ENCODE results near the gene SKI.

SKI gene

DNA sequence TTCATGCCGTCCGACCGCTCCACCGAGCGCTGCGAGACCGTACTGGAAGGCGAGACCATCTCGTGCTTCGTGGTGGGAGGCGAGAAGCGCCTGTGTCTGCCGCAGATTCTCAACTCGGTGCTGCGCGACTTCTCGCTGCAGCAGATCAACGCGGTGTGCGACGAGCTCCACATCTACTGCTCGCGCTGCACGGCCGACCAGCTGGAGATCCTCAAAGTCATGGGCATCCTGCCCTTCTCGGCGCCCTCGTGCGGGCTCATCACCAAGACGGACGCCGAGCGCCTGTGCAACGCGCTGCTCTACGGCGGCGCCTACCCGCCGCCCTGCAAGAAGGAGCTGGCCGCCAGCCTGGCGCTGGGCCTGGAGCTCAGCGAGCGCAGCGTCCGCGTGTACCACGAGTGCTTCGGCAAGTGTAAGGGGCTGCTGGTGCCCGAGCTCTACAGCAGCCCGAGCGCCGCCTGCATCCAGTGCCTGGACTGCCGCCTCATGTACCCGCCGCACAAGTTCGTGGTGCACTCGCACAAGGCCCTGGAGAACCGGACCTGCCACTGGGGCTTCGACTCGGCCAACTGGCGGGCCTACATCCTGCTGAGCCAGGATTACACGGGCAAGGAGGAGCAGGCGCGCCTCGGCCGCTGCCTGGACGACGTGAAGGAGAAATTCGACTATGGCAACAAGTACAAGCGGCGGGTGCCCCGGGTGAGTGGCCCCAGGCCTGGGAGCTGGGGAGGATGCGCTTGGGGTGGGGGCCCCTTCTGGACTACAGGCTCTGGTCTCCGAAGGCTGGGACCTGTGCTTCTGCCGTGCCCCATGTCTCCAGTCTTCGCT, 1.1 kb downstream of the SKI start:
- ChIA-PET POLR2A (interaction anchor here (0.8 to 1.8 kb wide), 13 partner anchors 8 to 162 kb away, joined by 3 to 10 read pairs (median 5); partner anchors contain the start of genes FAAP20, MORN1 and RER1), CTCF (interaction anchor here (1.1 kb wide), 1 partner anchor 30 kb away, joined by 4 read pairs; no protein-coding TSS in a partner anchor)
- no peak for DNase-seq (ENCODE audit: extremely low spot score)
- TF ChIP-seq NFRKB (IDR thresholded peaks at IDR 0.05) (no peak), SUZ12 (IDR thresholded peaks at IDR 0.05) (no peak), FOXA1 (IDR thresholded peaks at IDR 0.05) (no peak), ELF4 (IDR thresholded peaks at IDR 0.05) (no peak), BHLHE40 (IDR thresholded peaks at IDR 0.05; ENCODE audit: borderline replicate concordance) (no peak), HDGF (IDR thresholded peaks at IDR 0.05; ENCODE audit: borderline replicate concordance) (0 out of 2 replicates have a peak, but pooled peaks have one; percentile 18), SP1 (IDR thresholded peaks at IDR 0.05) (no peak), ARNT (IDR thresholded peaks at IDR 0.05) (no peak), CTBP1 (IDR thresholded peaks at IDR 0.05; ENCODE audit: borderline replicate concordance) (no peak), L3MBTL2 (conservative IDR thresholded peaks at IDR 0.05) (0 out of 2 replicates have a peak, but pooled peaks have one; percentile 34)
- TF ChIP-seq, protein P1, sequence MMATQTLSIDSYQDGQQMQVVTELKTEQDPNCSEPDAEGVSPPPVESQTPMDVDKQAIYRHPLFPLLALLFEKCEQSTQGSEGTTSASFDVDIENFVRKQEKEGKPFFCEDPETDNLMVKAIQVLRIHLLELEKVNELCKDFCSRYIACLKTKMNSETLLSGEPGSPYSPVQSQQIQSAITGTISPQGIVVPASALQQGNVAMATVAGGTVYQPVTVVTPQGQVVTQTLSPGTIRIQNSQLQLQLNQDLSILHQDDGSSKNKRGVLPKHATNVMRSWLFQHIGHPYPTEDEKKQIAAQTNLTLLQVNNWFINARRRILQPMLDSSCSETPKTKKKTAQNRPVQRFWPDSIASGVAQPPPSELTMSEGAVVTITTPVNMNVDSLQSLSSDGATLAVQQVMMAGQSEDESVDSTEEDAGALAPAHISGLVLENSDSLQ (IDR thresholded peaks at IDR 0.05) = no peak

- ChIA-PET CTCF (no interaction called here), POLR2A (interaction anchor here (1.0 to 1.8 kb wide), 4 partner anchors 21 to 80 kb away, joined by 3 to 5 read pairs (median 4); partner anchors contain the start of gene FAAP20)
- no peak for DNase-seq (ENCODE audit: extremely low spot score)
- TF ChIP-seq ELF4 (IDR thresholded peaks at IDR 0.05) = no peak
- TF ChIP-seq FOXA1 (IDR thresholded peaks at IDR 0.05) = no peak
- peak; percentile 68 for TF ChIP-seq L3MBTL2 (conservative IDR thresholded peaks at IDR 0.05)
These were observed 2.0 kb downstream of the SKI start for GRCh38 chr1:2229911-2230731.

- ChIA-PET CTCF (interaction anchor here (0.6 to 1.5 kb wide), 2 partner anchors 81 to 151 kb away, joined by 3 read pairs; no protein-coding TSS in a partner anchor), POLR2A (interaction anchor here (1.0 to 1.8 kb wide), 6 partner anchors 22 to 160 kb away, joined by 3 to 5 read pairs (median 3); partner anchors contain the start of genes MORN1 and RER1)
- no peak for DNase-seq (ENCODE audit: extremely low spot score)
- TF ChIP-seq, protein P1 (IDR thresholded peaks at IDR 0.05) = no peak
- no peak for TF ChIP-seq L3MBTL2 (conservative IDR thresholded peaks at IDR 0.05)
- no peak for TF ChIP-seq NFRKB (IDR thresholded peaks at IDR 0.05)
- no peak for TF ChIP-seq ARNT (IDR thresholded peaks at IDR 0.05)
- no peak for TF ChIP-seq HDGF (IDR thresholded peaks at IDR 0.05; ENCODE audit: borderline replicate concordance)
- no peak for TF ChIP-seq SP1 (IDR thresholded peaks at IDR 0.05)
- TF ChIP-seq FOXM1 (IDR thresholded peaks at IDR 0.05; ENCODE audit: borderline replicate concordance) = no peak
- TF ChIP-seq CTBP1 (IDR thresholded peaks at IDR 0.05; ENCODE audit: borderline replicate concordance) = no peak
These were observed 2.8 kb downstream of the SKI start for GRCh38 chr1:2230781-2231531.

DNA sequence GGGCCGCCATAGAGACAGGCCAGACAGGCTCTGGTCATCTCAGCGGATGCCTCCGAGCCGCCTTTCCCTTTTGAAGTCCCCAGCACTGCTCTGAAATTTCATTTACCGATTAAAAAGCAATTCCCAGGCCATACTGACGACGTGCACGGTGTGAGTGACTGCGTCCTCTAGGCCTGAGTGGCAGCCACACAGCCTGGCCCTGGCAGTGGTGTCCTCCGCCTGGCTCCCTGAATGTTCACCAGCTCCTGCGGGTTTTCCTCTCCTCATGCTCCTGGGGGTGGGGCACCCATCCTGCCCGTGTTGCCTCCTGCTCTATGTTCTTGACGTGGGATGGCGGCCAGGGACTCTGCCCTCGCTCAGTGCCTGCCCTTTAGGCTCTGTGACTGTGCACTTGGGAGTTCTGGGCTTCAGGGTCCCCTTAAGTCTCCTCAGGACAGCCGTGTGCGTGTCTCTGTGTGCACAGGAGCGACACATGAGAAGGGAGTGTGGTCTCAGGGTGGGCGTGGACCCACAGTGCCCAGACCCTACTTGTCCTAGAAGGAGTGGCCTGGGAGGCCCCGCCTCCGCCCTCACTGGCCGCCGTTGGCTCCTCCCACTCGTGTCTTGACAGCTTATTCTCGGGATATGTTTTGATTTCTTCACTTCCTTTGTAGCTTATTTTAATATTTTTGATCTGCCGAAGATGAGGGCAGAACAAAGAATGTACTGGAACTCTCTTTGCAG, 3.6 kb downstream of the SKI start:
- POLR2A ChIA-PET = interaction anchor here (1.0 to 1.8 kb wide), 7 partner anchors 19 to 160 kb away, joined by 3 to 5 read pairs (median 3); partner anchors contain the start of genes MORN1 and RER1
- DNase-seq (ENCODE audit: extremely low spot score) = peak; percentile 72
- CTCF ChIA-PET = interaction anchor here (0.6 to 1.5 kb wide), 3 partner anchors 10 to 150 kb away, joined by 3 read pairs; no protein-coding TSS in a partner anchor
- no peak for TF ChIP-seq LEF1 (IDR thresholded peaks at IDR 0.05; ENCODE audit: borderline replicate concordance)
- no peak for TF ChIP-seq BHLHE40 (IDR thresholded peaks at IDR 0.05; ENCODE audit: borderline replicate concordance)
- no peak for TF ChIP-seq ARNT (IDR thresholded peaks at IDR 0.05)
- TF ChIP-seq, protein P1 (IDR thresholded peaks at IDR 0.05) = peak; percentile 63

DNA sequence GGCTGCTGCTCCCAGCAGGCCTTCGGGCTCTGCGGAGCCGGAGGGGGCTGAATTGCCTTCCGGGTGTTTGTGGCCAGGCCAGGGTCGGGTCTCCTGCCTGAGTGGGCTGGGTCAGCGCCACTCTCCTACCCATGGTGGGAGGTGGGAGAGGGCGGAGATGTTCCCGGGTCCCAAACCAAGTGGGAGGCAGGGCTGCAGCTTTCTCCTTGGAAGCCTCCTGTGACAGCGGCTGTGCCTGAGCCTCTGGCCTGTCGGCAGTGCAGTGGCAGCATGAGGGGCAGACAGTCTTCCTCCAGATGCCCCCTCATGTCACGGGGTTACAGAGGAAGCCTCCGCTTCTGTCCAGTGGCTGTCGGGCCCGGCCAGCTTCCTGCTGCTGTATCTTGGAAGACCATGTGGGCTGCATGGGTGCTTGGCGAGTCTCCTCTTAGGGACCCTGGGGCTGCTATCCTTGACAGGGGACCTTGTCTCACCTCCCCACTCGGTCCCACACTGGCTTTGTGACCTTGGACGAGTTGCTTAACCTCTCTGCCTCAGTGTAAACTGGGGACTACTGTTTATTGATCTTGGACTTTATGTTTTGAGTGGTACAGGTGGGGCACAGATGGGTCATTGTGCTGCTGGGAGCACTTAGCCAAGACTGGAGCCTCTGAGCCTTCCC, 4.3 kb downstream of the SKI start:
- no peak for TF ChIP-seq FOXM1 (IDR thresholded peaks at IDR 0.05; ENCODE audit: borderline replicate concordance)
- no peak for TF ChIP-seq L3MBTL2 (conservative IDR thresholded peaks at IDR 0.05)
- no peak for TF ChIP-seq CTBP1 (IDR thresholded peaks at IDR 0.05; ENCODE audit: borderline replicate concordance)
- no peak for TF ChIP-seq TARDBP (IDR thresholded peaks at IDR 0.05)
- TF ChIP-seq FOXA1 (IDR thresholded peaks at IDR 0.05) = no peak
- TF ChIP-seq ELF4 (IDR thresholded peaks at IDR 0.05) = no peak
- TF ChIP-seq, protein P1 (IDR thresholded peaks at IDR 0.05) = no peak
- no peak for TF ChIP-seq NFRKB (IDR thresholded peaks at IDR 0.05)
- no peak for TF ChIP-seq SUZ12 (IDR thresholded peaks at IDR 0.05)
- no peak for TF ChIP-seq ZNF384 (IDR thresholded peaks at IDR 0.05)
- no peak for TF ChIP-seq BHLHE40 (IDR thresholded peaks at IDR 0.05; ENCODE audit: borderline replicate concordance)
- no peak for TF ChIP-seq ARNT (IDR thresholded peaks at IDR 0.05)
- POLR2A ChIA-PET = interaction anchor here (0.7 to 1.8 kb wide), 6 partner anchors 11 to 159 kb away, joined by 3 to 6 read pairs (median 4); partner anchors contain the start of genes MORN1 and RER1
- CTCF ChIA-PET = interaction anchor here (0.9 to 1.5 kb wide), 3 partner anchors 10 to 149 kb away, joined by 3 to 5 read pairs (median 3); no protein-coding TSS in a partner anchor
- DNase-seq (ENCODE audit: extremely low spot score) = no peak
